ENCODE measurements around the gene ITPK1. TPM values are rescaled to one million over a fixed set of nuclear protein-coding genes. Genes with fewer than 3 reads are reported as not detected.

Gene ITPK1
- total RNA-seq, 1 experiment from 2014 or later = 38.5 TPM

DNA sequence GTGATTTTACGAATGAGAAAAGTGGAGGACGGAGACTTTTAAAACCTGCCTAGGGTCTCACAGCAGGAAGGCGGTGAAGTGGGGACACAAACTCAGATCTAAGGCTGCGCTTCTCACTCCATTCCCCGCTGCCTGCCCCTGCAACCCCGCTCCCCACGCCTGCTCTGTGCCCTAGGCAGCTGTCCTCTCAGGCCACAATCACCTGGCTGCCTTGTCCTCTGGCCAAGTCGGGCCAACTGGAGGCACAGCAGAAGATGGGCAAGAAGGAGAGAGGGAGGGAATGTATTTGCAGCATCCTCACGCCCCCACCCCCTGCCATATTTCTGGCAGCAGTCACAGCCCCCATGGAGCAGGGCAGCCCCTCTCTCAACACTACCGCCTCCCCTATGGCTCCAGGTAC is 97.8 kb downstream of the ITPK1 start:
- H3K9me3 ChIP-seq (ENCODE audit: low read depth, low read length, poor library complexity, severe bottlenecking) = no peaks in the 10 kb centered on the region
- TF ChIP-seq EZH2 (IDR thresholded peaks at IDR 0.05; ENCODE audit: borderline replicate concordance, low read depth, low read length, poor library complexity, severe bottlenecking) = no peak
- TF ChIP-seq, protein P1, sequence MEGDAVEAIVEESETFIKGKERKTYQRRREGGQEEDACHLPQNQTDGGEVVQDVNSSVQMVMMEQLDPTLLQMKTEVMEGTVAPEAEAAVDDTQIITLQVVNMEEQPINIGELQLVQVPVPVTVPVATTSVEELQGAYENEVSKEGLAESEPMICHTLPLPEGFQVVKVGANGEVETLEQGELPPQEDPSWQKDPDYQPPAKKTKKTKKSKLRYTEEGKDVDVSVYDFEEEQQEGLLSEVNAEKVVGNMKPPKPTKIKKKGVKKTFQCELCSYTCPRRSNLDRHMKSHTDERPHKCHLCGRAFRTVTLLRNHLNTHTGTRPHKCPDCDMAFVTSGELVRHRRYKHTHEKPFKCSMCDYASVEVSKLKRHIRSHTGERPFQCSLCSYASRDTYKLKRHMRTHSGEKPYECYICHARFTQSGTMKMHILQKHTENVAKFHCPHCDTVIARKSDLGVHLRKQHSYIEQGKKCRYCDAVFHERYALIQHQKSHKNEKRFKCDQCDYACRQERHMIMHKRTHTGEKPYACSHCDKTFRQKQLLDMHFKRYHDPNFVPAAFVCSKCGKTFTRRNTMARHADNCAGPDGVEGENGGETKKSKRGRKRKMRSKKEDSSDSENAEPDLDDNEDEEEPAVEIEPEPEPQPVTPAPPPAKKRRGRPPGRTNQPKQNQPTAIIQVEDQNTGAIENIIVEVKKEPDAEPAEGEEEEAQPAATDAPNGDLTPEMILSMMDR (conservative IDR thresholded peaks at IDR 0.05; ENCODE audit: low read depth, low read length) = no peak
- H3K4me1 ChIP-seq (ENCODE audit: insufficient read depth, low read length, poor library complexity, severe bottlenecking) = no peaks in the 10 kb centered on the region
- no peak overlapping the region for H3K27ac ChIP-seq (ENCODE audit: low read depth, low read length, poor library complexity, severe bottlenecking)
- BruUV-seq (replicated peaks) = no TSS peak
- H3K36me3 ChIP-seq (ENCODE audit: insufficient read depth, low read length, poor library complexity, severe bottlenecking) = no peaks in the 10 kb centered on the region
- intact Hi-C loops (cut with micrococcal nuclease; ENCODE audit: unreplicated experiment) = no loop called here
- H3K4me3 ChIP-seq (ENCODE audit: low read depth, low read length, poor library complexity, severe bottlenecking) = no peak overlapping the region
- DNase-seq (ENCODE audit: low spot score) = no peak
- no peaks in the 10 kb centered on the region for H3K27me3 ChIP-seq (replicated peaks; ENCODE audit: insufficient read depth, low read depth, low read length, poor library complexity)
- ChIA-PET POLR2A (ENCODE audit: low non-redundant PET) (no interaction called here), CTCF (no interaction called here)

DNA sequence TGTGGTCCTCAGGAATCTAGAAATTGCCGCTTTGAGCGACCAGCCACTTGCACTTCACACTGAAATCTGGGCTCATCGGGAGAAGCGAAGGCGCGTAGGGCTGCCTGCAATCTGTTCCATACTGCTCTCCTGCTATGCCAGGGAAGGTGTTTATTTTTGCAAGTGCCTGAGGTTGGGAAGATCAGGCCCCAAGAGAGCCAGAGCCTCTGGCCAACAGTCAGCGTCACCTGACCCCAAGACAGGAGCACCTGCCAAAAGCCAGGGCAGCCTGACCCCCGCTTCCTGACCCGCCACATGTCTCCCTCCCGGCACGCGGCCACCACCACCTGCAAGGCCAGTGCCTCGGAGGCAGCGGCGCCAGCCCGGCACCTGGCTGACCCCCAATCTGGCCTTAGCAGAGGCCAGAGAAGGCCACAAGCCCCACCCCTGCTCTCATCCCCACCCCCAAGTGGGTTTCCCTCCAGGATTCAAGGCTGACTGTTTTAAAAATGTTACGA is 98.4 kb downstream of the ITPK1 start:
- DNase-seq (ENCODE audit: low spot score) = no peak
- TF ChIP-seq, protein P1 (conservative IDR thresholded peaks at IDR 0.05; ENCODE audit: low read depth, low read length) = no peak
- no peak for TF ChIP-seq EZH2 (IDR thresholded peaks at IDR 0.05; ENCODE audit: borderline replicate concordance, low read depth, low read length, poor library complexity, severe bottlenecking)
- Histone ChIP-seq H3K27ac (ENCODE audit: low read depth, low read length, poor library complexity, severe bottlenecking) (no peak overlapping the region), H3K4me3 (ENCODE audit: low read depth, low read length, poor library complexity, severe bottlenecking) (no peak overlapping the region), H3K4me1 (ENCODE audit: insufficient read depth, low read length, poor library complexity, severe bottlenecking) (no peaks in the 10 kb centered on the region), H3K36me3 (ENCODE audit: insufficient read depth, low read length, poor library complexity, severe bottlenecking) (no peaks in the 10 kb centered on the region), H3K9me3 (ENCODE audit: low read depth, low read length, poor library complexity, severe bottlenecking) (no peaks in the 10 kb centered on the region), H3K27me3 (replicated peaks; ENCODE audit: insufficient read depth, low read depth, low read length, poor library complexity) (no peaks in the 10 kb centered on the region)
- intact Hi-C loops (cut with micrococcal nuclease; ENCODE audit: unreplicated experiment) = no loop called here
- ChIA-PET CTCF (no interaction called here), POLR2A (ENCODE audit: low non-redundant PET) (no interaction called here)
- BruUV-seq (replicated peaks) = no TSS peak

DNA sequence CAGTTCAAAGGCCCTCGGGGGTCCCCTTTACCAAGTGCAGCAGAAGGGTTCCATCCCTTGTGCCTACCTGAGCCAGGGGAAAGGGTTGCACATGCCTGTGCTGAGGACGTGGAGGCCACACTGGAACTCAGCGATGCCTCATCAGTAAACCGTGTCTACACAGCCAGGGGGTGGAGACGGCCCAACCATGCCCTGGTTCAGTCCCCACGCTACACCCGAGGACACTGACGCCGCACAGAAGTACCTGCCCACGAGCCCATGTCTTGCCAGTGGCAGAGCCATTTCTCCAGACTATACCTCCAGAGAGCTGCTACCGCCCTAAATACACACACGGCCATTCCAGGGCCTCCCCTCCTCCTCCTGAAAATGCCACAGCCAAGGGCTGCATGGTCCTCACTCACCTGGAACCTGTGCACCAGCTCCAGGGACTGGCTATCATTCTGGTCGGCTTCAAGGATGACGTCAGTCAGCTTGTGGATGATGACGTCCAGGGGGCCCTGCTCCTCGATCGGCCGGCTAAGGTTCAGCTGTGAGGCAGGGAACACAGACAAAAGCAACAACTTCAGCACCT is 99.4 kb downstream of the ITPK1 start:
- no peak for DNase-seq (ENCODE audit: low spot score)
- Histone ChIP-seq H3K4me3 (ENCODE audit: low read depth, low read length, poor library complexity, severe bottlenecking) (no peak overlapping the region), H3K4me1 (ENCODE audit: insufficient read depth, low read length, poor library complexity, severe bottlenecking) (no peaks in the 10 kb centered on the region), H3K27ac (ENCODE audit: low read depth, low read length, poor library complexity, severe bottlenecking) (no peak overlapping the region), H3K36me3 (ENCODE audit: insufficient read depth, low read length, poor library complexity, severe bottlenecking) (no peaks in the 10 kb centered on the region), H3K27me3 (replicated peaks; ENCODE audit: insufficient read depth, low read depth, low read length, poor library complexity) (no peaks in the 10 kb centered on the region), H3K9me3 (ENCODE audit: low read depth, low read length, poor library complexity, severe bottlenecking) (no peaks in the 10 kb centered on the region)
- POLR2A ChIA-PET (ENCODE audit: low non-redundant PET) = no interaction called here
- no TSS peak for BruUV-seq (replicated peaks)
- TF ChIP-seq, protein P1 (conservative IDR thresholded peaks at IDR 0.05; ENCODE audit: low read depth, low read length) = no peak
- no peak for TF ChIP-seq EZH2 (IDR thresholded peaks at IDR 0.05; ENCODE audit: borderline replicate concordance, low read depth, low read length, poor library complexity, severe bottlenecking)
- intact Hi-C loops (cut with micrococcal nuclease; ENCODE audit: unreplicated experiment) = no loop called here
- CTCF ChIA-PET = no interaction called here

Measured in A673 (cell line).